Neural crest cell (in vitro differentiated cells): ENCODE measurements around the gene GOLGA8B. TPM values are rescaled to one million over a fixed set of nuclear protein-coding genes. Genes with fewer than 3 reads are reported as not detected.
"Not testable (repeated sequence)": the region's sequence is repeated elsewhere in the genome, so short reads cannot be mapped to it uniquely, and the experiment has no call there.

Experiments used
- DNase-seq: peaks from one replicate; pipeline ENCODE4 v3.0.0; 2021; ENCODE audit warnings: low read depth, mixed read lengths, low spot score
- H3K27ac Mint-ChIP-seq: one replicate; pipeline ENCODE4 v1.8.0; 2021; ENCODE audit warnings: mild to moderate bottlenecking, mixed read lengths; ENCODE audit not compliant: unreplicated experiment
- H3K27me3 Mint-ChIP-seq: 2 replicates; pipeline ENCODE4 v1.8.0; 2021; ENCODE audit warnings: low read depth, mild to moderate bottlenecking, mixed read lengths
- H3K36me3 Mint-ChIP-seq: 2 replicates; pipeline ENCODE4 v1.8.0; 2021; ENCODE audit warnings: low read depth, mild to moderate bottlenecking, mixed read lengths
- H3K4me1 Mint-ChIP-seq: 2 replicates; pipeline ENCODE4 v1.8.0; 2021; ENCODE audit warnings: mixed read lengths
- H3K4me3 Mint-ChIP-seq: one replicate; pipeline ENCODE4 v1.8.0; 2021; ENCODE audit warnings: mild to moderate bottlenecking, mixed read lengths
- H3K9me3 Mint-ChIP-seq: 2 replicates; pipeline ENCODE4 v1.8.0; 2021; ENCODE audit warnings: mixed read lengths
- total RNA-seq: library from RNA; stranded (reverse); gene quantifications from 2 replicates; pipeline ENCODE4 v1.2.1, GENCODE V29; 2021
- TF ChIP-seq, protein P1 (sequence below): fragments of 200-600 bp; sonication (generic); conservative IDR thresholded peaks from 2 replicates; pipeline ENCODE4 v1.5.0; 2021; ENCODE audit warnings: antibody characterized with exemption, mild to moderate bottlenecking

The GOLGA8B gene
- total RNA-seq, 1 donor from 2014 or later: 45.9 TPM

DNA sequence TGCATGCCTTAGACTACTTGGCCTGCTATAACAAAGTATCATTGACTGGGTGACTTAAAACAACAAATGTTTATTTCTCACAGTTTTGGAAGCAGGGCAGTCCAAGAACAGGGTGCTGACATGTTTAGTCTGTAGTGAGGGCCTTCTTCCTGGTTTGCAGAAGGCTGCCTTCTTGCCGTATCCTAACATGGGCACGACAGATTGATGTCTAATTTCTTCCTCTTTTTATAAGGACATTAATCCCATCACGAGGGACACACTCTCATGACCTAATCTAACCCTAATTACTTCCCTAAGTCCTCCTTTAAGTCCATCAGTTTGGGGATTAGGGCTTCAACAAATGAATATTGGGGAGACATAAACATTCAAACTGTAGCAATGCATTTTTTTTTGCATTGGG, 10.9 kb upstream of the GOLGA8B start:
- Mint-ChIP-seq H3K36me3 (no peaks in the 10 kb centered on the region), H3K4me3 (no peak overlapping the region), H3K27me3 (peaks cover 23% of the 10 kb centered on the region), H3K27ac (no peak overlapping the region), H3K4me1 (no peaks in the 10 kb centered on the region), H3K9me3 (no peaks in the 10 kb centered on the region)
- TF ChIP-seq, protein P1, sequence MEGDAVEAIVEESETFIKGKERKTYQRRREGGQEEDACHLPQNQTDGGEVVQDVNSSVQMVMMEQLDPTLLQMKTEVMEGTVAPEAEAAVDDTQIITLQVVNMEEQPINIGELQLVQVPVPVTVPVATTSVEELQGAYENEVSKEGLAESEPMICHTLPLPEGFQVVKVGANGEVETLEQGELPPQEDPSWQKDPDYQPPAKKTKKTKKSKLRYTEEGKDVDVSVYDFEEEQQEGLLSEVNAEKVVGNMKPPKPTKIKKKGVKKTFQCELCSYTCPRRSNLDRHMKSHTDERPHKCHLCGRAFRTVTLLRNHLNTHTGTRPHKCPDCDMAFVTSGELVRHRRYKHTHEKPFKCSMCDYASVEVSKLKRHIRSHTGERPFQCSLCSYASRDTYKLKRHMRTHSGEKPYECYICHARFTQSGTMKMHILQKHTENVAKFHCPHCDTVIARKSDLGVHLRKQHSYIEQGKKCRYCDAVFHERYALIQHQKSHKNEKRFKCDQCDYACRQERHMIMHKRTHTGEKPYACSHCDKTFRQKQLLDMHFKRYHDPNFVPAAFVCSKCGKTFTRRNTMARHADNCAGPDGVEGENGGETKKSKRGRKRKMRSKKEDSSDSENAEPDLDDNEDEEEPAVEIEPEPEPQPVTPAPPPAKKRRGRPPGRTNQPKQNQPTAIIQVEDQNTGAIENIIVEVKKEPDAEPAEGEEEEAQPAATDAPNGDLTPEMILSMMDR: no peak
- no peak for DNase-seq

DNA sequence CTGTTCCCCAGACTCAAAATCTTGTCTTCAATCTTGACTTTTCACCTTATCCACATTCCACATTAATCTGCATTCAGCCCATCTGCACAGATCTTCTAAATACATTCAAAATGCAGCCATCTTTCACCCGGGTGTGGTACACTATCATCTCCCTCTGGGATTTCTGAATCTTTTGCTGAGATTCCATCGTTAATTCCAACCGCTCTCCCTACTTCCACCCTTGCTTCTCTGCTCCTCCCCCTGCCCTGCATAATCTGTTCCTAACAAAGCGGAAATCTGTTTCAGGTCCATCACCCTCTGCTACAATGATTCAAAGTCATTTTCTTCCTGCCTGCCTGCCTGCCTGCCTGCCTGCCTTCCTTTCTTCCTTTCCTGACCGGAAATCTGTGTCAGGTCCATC, 7.9 kb upstream of the GOLGA8B start:
- peaks cover 6% of the 10 kb centered on the region for H3K4me1 Mint-ChIP-seq
- no peaks in the 10 kb centered on the region for H3K36me3 Mint-ChIP-seq
- DNase-seq: no peak
- H3K4me3 Mint-ChIP-seq: no peak overlapping the region
- TF ChIP-seq, protein P1: no peak
- peaks cover 17% of the 10 kb centered on the region for H3K27me3 Mint-ChIP-seq
- no peak overlapping the region for H3K27ac Mint-ChIP-seq
- no peaks in the 10 kb centered on the region for H3K9me3 Mint-ChIP-seq

DNA sequence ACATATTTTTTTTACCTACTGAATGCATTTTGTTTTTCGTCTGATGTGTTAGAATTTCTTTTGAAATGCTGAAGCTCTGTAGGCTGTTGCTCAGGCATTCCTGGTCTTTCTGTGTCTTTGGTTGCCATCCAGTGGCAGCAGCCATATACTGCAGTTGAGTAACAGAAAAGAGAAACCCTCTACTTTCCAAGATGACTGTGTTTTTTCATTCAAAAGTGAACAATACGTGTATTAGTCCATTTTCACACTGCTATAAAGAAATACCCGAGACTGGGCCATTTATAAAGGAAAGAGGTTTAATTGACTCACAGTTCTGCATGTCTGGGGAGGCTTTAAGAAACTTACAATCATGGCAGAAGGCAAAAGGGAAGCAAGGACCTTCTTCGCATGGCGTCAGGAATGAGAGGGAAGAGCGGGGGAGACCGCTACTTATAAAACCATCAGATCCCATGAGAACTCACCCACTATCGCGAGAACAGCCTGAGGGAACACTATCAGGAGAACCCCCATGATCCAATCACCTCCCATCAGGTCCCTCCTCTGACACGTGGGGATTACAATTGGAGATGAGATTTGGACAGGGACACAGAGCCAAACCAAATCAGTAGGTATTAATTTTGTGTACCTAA, 4.7 kb upstream of the GOLGA8B start:
- peak; percentile 51 for DNase-seq
- Mint-ChIP-seq H3K27ac (peak overlapping the region; percentile 93), H3K36me3 (no peaks in the 10 kb centered on the region), H3K4me3 (peak overlapping the region; percentile 79), H3K4me1 (peaks cover 6% of the 10 kb centered on the region), H3K9me3 (no peaks in the 10 kb centered on the region), H3K27me3 (peaks cover 35% of the 10 kb centered on the region)
- TF ChIP-seq, protein P1: peak; percentile 85

DNA sequence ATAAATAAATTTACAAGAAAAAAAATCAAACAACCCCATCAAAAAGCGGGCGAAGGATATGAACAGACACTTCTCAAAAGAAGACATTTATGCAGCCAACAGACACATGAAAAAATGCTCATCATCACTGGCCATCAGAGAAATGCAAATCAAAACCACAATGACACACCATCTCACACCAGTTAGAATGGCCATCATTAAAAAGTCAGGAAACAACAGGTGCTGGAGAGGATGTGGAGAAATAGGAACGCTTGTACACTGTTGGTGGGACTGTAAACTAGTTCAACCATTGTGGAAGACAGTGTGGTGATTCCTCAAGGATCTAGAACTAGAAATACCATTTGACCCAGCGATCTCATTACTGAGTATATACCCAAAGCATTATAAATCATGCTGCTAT, 2.5 kb upstream of the GOLGA8B start:
- Mint-ChIP-seq H3K4me3 (peak overlapping the region; percentile 54), H3K27me3 (peaks cover 38% of the 10 kb centered on the region), H3K4me1 (peaks cover 12% of the 10 kb centered on the region)
- not testable (repeated sequence) for H3K36me3 Mint-ChIP-seq, DNase-seq, H3K27ac Mint-ChIP-seq, H3K9me3 Mint-ChIP-seq

DNA sequence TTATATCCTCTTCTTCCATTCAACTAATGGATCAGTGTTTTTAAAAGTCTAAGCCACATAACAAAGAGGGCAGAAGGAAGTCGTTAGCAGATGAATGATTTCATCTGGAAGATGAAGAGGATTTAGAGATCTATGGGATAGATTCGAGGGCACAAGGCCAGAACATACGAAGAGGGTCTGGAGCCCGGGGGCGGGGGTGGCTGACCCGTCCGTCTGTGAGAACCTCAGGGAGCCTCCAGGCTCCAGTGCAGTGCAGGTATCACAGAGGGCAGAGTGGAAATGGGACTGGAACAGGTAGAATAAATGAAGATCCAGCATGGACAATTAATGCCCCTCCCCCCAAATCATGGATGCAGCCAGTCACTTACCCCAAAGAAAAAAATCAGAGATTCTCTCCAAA, 1.5 kb upstream of the GOLGA8B start:
- H3K9me3 Mint-ChIP-seq: no peaks in the 10 kb centered on the region
- no peak for DNase-seq
- H3K27ac Mint-ChIP-seq: no peak overlapping the region
- TF ChIP-seq, protein P1: no peak
- peaks cover 12% of the 10 kb centered on the region for H3K4me1 Mint-ChIP-seq
- peaks cover 35% of the 10 kb centered on the region for H3K27me3 Mint-ChIP-seq
- no peaks in the 10 kb centered on the region for H3K36me3 Mint-ChIP-seq
- H3K4me3 Mint-ChIP-seq: peak overlapping the region; percentile 83

DNA sequence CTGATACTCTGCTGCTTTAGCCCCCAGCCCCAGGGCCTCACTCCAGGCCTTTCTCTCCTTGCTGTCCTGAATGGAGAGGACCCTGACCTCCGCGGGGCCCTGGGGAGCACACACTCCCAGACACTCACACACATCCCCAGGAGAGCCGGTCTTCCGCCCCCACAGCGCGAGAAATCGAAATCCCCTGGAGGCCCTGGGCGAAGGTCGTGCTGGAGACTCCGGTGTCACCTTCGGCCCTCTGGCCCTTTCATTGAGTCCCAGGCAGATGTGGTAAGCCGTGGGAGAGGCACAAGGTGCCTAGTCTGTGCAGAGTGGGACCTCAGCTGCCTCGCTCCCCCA, 848 bp upstream of the GOLGA8B start:
- no peaks in the 10 kb centered on the region for H3K9me3 Mint-ChIP-seq
- peaks cover 35% of the 10 kb centered on the region for H3K27me3 Mint-ChIP-seq
- DNase-seq: no peak
- TF ChIP-seq, protein P1: no peak
- H3K4me3 Mint-ChIP-seq: peak overlapping the region; percentile 80
- H3K4me1 Mint-ChIP-seq: peaks cover 12% of the 10 kb centered on the region
- H3K36me3 Mint-ChIP-seq: no peaks in the 10 kb centered on the region
- H3K27ac Mint-ChIP-seq: no peak overlapping the region
